ENCODE data around the gene NFE2L3.
"Not testable (repeated sequence)": the region's sequence is repeated elsewhere in the genome, so short reads cannot be mapped to it uniquely, and the experiment has no call there.

The NFE2L3 gene

GRCh38 chr7:26188206-26188956 lies 36.4 kb downstream of the NFE2L3 start:
- no peak for DNase-seq

- DNase-seq, result no peak
Measured at GRCh38 chr7:26188957-26189541, 37.1 kb downstream of the NFE2L3 start.

GRCh38 chr7:26189697-26190096 lies 37.7 kb downstream of the NFE2L3 start:
- no peak for DNase-seq

- DNase-seq, result no peak
Measured at GRCh38 chr7:26190417-26190869, 38.4 kb downstream of the NFE2L3 start.

GRCh38 chr7:26191233-26191973 lies 39.4 kb downstream of the NFE2L3 start:
- no peak for DNase-seq

GRCh38 chr7:26191974-26192479 lies 40.0 kb downstream of the NFE2L3 start:
- DNase-seq, result no peak

- DNase-seq, result no peak
Measured at GRCh38 chr7:26192485-26193087, 40.6 kb downstream of the NFE2L3 start.

GRCh38 chr7:26193432-26194207 lies 41.6 kb downstream of the NFE2L3 start:
- no peak for DNase-seq

GRCh38 chr7:26194764-26195163 lies 42.8 kb downstream of the NFE2L3 start:
- DNase-seq, result not testable (repeated sequence)

GRCh38 chr7:26195182-26195581 lies 43.2 kb downstream of the NFE2L3 start:
- no peak for DNase-seq

- DNase-seq, result no peak
Measured at GRCh38 chr7:26195867-26196657, 44.1 kb downstream of the NFE2L3 start.

GRCh38 chr7:26197153-26198115 lies 45.4 kb downstream of the NFE2L3 start:
- no peak for DNase-seq

- no peak for DNase-seq
Measured at GRCh38 chr7:26198133-26198780, 46.3 kb downstream of the NFE2L3 start.

- no peak for DNase-seq
Measured at GRCh38 chr7:26198781-26199169, 46.8 kb downstream of the NFE2L3 start.

- DNase-seq, result peak; percentile 75
Measured at GRCh38 chr7:26199301-26200037, 47.5 kb downstream of the NFE2L3 start.

- DNase-seq, result peak; percentile 71
Measured at GRCh38 chr7:26200038-26200443, 48.0 kb downstream of the NFE2L3 start.

- peak; percentile 97 for DNase-seq
Measured at GRCh38 chr7:26200444-26201246, 48.6 kb downstream of the NFE2L3 start, which contains the start of gene HNRNPA2B1. HNRNPA2B1 (minus strand) TSS chr7:26200746; CDS start chr7:26200577, 169 bp downstream.
